HFFc6 (cell line): ENCODE data around the gene FBXW11. TPM values are rescaled to one million over a fixed set of nuclear protein-coding genes. Genes with fewer than 3 reads are reported as not detected.
A peak's percentile ranks its signal among the peaks of the same experiment; 100 is the strongest.

Experiments
- DNase-seq: peaks from one replicate; pipeline ENCODE4 v3.0.0-alpha.2; 2018
- H3K27ac Mint-ChIP-seq: 2 replicates; pipeline ENCODE4 v1.8.0; 2020; ENCODE audit warnings: mild to moderate bottlenecking, mixed read lengths
- H3K27me3 Mint-ChIP-seq: 2 replicates; pipeline ENCODE4 v1.8.0; 2021; ENCODE audit warnings: mild to moderate bottlenecking, moderate library complexity, mixed read lengths; ENCODE audit not compliant: insufficient read depth
- H3K36me3 Mint-ChIP-seq: 2 replicates; pipeline ENCODE4 v1.8.0; 2021; ENCODE audit warnings: low read depth, mixed read lengths
- H3K4me1 Mint-ChIP-seq: 2 replicates; pipeline ENCODE4 v1.8.0; 2020; ENCODE audit warnings: low read depth, mixed read lengths
- H3K4me3 Mint-ChIP-seq: 2 replicates; pipeline ENCODE4 v1.8.0; 2020; ENCODE audit warnings: mild to moderate bottlenecking, moderate library complexity, mixed read lengths
- H3K9me3 Mint-ChIP-seq: 2 replicates; pipeline ENCODE4 v1.8.0; 2020; ENCODE audit warnings: mild to moderate bottlenecking, mixed read lengths
- total RNA-seq, 6 experiments: library from RNA; stranded (reverse); fragmentation: NEBNext Ultra II Directional; extraction: Animal tissue kit (Norgen Biotek cat#: 25700); gene quantifications; 2 replicates in 1 of 6; 3 replicates in 5 of 6; pipeline ENCODE4 v1.2.3, GENCODE V29; 2021
- TF ChIP-seq, protein P1 (sequence below): fragments of 200-600 bp; sonication (generic); IDR thresholded peaks from 2 replicates; pipeline ENCODE4 v1.5.0; 2021; ENCODE audit warnings: antibody characterized with exemption, mild to moderate bottlenecking

The FBXW11 gene
- total RNA-seq, 6 experiments from 2014 or later: 54.5 to 60.5 (median 58.5) TPM

DNA sequence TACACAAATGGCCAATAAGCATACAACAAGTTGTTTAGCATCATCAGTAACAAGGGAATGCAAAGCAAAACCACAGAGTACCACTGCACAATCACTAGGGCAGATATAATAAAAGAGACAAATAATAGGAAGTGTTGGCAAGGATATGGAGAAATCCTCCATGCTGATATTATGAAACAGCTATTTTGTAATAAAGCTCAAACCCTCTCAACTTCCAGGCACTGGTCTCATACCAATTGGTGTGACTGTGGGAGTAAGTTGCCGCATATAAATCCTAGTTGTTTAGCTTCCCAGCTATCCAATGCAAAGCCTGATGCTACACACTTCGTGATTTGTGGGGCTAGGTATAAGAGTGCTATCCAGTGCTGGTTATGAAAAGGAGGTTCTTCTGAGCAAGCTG lies 132.2 kb downstream of the FBXW11 start:
- DNase-seq: peak; percentile 34

DNA sequence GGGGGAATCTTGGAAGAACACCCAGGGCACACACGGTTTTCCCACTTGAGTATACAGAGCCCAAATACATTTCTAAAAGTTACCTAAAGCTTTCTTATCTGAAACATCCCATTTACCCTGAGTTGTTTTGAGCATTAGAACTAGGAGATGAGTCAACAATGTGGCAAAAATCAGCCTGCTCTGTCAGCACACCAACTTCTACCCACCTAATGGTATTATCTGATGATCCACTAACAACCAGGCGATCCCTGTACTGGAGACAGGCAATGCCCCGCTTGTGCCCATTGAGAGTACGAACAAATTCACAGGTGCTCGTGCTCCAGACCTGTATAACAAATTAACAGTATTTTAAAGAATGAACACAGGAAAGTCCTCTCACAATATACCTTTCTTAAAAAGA lies 133.8 kb downstream of the FBXW11 start:
- H3K9me3 Mint-ChIP-seq: no peaks in the 10 kb centered on the region
- no peaks in the 10 kb centered on the region for H3K27me3 Mint-ChIP-seq
- H3K27ac Mint-ChIP-seq: peak overlapping the region; percentile 27; the same call in 1 of the 2 replicates
- H3K36me3 Mint-ChIP-seq: peaks cover 32% of the 10 kb centered on the region
- DNase-seq: no peak
- TF ChIP-seq, protein P1, sequence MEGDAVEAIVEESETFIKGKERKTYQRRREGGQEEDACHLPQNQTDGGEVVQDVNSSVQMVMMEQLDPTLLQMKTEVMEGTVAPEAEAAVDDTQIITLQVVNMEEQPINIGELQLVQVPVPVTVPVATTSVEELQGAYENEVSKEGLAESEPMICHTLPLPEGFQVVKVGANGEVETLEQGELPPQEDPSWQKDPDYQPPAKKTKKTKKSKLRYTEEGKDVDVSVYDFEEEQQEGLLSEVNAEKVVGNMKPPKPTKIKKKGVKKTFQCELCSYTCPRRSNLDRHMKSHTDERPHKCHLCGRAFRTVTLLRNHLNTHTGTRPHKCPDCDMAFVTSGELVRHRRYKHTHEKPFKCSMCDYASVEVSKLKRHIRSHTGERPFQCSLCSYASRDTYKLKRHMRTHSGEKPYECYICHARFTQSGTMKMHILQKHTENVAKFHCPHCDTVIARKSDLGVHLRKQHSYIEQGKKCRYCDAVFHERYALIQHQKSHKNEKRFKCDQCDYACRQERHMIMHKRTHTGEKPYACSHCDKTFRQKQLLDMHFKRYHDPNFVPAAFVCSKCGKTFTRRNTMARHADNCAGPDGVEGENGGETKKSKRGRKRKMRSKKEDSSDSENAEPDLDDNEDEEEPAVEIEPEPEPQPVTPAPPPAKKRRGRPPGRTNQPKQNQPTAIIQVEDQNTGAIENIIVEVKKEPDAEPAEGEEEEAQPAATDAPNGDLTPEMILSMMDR: no peak
- H3K4me3 Mint-ChIP-seq: no peak overlapping the region
- peaks cover 34% of the 10 kb centered on the region for H3K4me1 Mint-ChIP-seq

More for the DNA sequence above, 132.2 kb downstream of the FBXW11 start:
- Mint-ChIP-seq H3K9me3 (no peaks in the 10 kb centered on the region), H3K4me1 (peaks cover 24% of the 10 kb centered on the region), H3K27ac (no peak overlapping the region), H3K4me3 (no peak overlapping the region), H3K27me3 (no peaks in the 10 kb centered on the region; the same call in 1 of the 2 replicates), H3K36me3 (peaks cover 20% of the 10 kb centered on the region)
- TF ChIP-seq, protein P1: no peak

DNA sequence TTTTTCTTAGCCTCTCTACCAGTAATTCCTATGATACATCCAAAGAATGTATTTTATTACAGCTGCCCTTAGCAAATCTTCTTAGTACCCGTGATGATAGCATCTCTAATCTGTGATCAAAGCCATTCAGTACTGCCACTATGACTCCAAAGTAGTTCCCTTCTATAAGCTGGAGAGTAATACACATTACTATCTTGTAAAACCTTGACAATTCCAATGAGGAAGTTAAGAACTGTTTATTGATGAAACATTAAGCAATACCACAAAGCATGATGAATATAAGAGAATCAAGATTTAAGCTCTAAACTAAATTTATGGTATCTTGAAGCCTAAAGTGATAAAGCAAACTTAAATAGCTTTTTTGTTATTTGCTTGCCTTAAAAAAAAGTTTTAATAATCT lies 134.7 kb downstream of the FBXW11 start:
- Mint-ChIP-seq H3K27ac (no peak overlapping the region), H3K36me3 (peaks cover 27% of the 10 kb centered on the region), H3K4me3 (no peak overlapping the region), H3K9me3 (no peaks in the 10 kb centered on the region), H3K4me1 (peaks cover 38% of the 10 kb centered on the region), H3K27me3 (no peaks in the 10 kb centered on the region)
- DNase-seq: no peak
- TF ChIP-seq, protein P1: no peak

DNA sequence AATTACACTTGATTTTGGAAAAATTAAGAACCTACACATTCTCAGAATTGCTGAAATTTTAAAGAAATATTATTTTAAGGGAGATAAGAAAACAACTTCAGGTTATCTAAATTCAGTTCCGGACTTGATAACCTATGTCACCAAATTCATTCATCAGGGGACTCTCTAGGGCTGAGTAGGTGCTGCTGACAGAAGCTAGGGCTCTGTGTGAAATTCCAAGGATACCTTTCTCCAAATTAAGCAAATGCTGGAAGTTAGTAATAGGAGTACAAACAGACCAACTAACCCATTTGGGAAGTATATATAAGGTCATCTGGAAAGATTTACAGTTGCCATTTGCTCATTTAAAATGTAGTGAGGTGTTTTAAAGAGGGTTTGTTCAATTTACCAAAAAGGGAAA lies 136.5 kb downstream of the FBXW11 start:
- TF ChIP-seq, protein P1: no peak
- Mint-ChIP-seq H3K27ac (no peak overlapping the region), H3K36me3 (peaks cover 14% of the 10 kb centered on the region), H3K4me3 (no peak overlapping the region), H3K9me3 (no peaks in the 10 kb centered on the region), H3K27me3 (no peaks in the 10 kb centered on the region), H3K4me1 (peaks cover 38% of the 10 kb centered on the region)
- DNase-seq: no peak

DNA sequence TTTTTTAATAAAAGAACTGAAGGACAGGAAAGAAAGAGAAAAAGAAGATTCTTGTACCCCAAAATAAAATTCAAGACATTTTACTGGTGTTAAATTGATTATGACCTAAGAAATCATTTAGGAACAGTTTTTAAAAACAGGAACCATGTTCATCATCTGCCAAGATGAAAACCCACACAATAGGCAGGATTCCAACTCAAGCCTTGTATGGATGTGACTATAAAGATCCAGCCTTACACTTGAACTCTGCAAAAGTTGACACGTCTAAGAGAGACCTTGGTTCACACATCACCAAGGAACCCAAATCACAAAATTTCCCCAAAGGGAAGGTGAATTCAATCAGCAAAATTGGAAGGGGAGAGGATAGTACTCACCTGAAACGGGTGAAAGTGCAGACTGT lies 138.2 kb downstream of the FBXW11 start:
- Mint-ChIP-seq H3K27ac (peak overlapping the region; percentile 68), H3K4me1 (peaks cover 44% of the 10 kb centered on the region), H3K9me3 (no peaks in the 10 kb centered on the region), H3K27me3 (no peaks in the 10 kb centered on the region), H3K36me3 (peaks cover 15% of the 10 kb centered on the region), H3K4me3 (no peak overlapping the region)
- TF ChIP-seq, protein P1: no peak
- no peak for DNase-seq

DNA sequence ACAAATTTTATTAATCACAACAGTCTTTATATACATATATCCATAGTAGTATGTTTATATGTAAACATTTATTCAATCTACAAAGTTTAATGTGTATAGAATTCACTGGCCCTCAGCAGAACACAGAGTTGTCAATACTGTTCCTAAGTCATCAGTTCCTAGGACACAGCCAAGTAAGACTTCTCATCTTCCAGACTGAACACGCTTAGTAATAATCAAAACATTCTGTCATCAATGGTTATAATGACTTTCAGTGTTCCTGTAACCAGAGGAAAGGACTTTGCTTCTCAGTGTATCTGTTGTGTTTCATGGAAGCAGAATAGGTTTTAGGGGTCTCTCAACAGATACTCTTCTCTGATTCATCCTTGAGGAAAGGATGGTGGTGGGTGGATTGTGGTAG lies 138.7 kb downstream of the FBXW11 start:
- Mint-ChIP-seq H3K4me3 (no peak overlapping the region), H3K4me1 (peaks cover 43% of the 10 kb centered on the region), H3K27ac (peak overlapping the region; percentile 68), H3K36me3 (peaks cover 18% of the 10 kb centered on the region), H3K27me3 (no peaks in the 10 kb centered on the region), H3K9me3 (no peaks in the 10 kb centered on the region)
- TF ChIP-seq, protein P1: no peak
- DNase-seq: peak; percentile 25
